ENCODE data around the gene SSR4.

Gene SSR4

DNA sequence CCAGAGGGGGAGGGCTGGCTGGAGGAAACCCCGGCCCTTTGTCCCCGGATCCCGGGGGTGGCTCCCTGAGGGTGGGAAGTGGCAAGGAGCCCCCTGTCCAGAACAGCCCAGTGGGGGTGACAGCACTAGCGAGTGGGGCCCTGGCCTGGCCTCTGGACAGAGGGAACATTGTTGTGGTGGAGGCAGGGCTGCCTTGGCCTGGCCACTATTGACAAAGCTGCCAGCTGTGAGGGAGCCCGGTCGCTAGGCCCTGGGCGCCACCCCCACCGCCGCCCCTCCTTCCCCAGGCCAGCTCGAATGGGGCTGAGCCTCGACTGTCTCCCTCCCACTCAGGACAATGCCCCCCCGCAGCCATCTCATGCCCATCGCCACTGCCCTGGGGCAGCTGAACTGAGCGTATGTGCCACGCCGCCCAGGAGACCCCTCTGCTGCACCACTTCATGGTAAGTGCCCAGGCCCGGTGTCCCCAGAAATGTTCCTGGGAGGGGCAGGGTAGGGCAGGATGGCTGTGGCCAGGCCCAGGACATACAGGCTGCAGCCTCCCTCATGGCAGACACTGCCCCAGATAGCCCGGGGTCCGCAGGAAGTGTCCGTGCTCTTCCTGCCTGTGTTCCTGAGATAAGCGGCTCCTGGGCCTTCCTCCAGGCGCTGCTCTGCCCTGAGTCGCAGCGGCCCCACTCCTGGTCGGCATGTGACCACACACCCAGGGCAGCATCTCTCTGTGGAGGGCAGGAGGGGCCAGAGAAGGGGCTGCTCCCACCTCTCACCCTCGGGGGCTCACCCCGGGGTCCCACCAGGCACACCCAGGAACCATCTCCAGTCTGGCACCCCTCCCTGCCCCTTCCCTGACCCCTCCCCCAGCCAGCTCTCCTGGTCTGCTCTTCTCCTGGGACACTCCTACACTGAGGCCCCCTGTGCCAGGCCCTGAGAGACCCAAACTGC, 29.1 kb upstream of the SSR4 start:
- Histone ChIP-seq H3K4me3 (ENCODE audit: control insufficient read depth in 1 of 7, extremely low read depth in 1 of 7, insufficient read depth in 4 of 7, low read depth in 2 of 7, low read length in 6 of 7) (peak overlapping the region in 1 of 7 experiments; percentile 33), H3K9me3 (ENCODE audit: control extremely low read depth in 1 of 5, control insufficient read depth in 4 of 5, insufficient read depth in 2 of 5, low read depth in 1 of 5, low read length in 4 of 5) (no peaks in the 10 kb centered on the region), H3K27ac (ENCODE audit: insufficient read depth in 1 of 2, low read depth in 1 of 2, low read length in 2 of 2, poor library complexity in 1 of 2, severe bottlenecking in 2 of 2) (peak overlapping the region in 1 of 2 experiments; percentile 58), H3K36me3 (ENCODE audit: control insufficient read depth in 4 of 4, insufficient read depth in 4 of 4, low read length in 3 of 4) (no peaks in the 10 kb centered on the region), H3K27me3 (replicated peaks in 2 of 5; ENCODE audit: control insufficient read depth in 4 of 5, insufficient read depth in 5 of 5, low read length in 4 of 5) (peaks cover 0 to 3% (median 0%) of the 10 kb centered on the region in 5 experiments), H3K4me1 (ENCODE audit: control extremely low read depth in 1 of 4, control insufficient read depth in 4 of 4, insufficient read depth in 4 of 4, low read length in 3 of 4) (peaks cover 0 to 33% (median 25%) of the 10 kb centered on the region in 4 experiments)
- POLR2A ChIA-PET, result no interaction called here
- CTCF ChIA-PET, result interaction anchor here (0.9 to 1.9 kb wide), 3 partner anchors 141 to 187 kb away, joined by 3 to 4 read pairs (median 3); no protein-coding TSS in a partner anchor
- WGBS (ENCODE audit: insufficient coverage), result 68% methylated on average over 27 of the region's 27 CpGs
- no peak for DNase-seq

- no peaks in the 10 kb centered on the region for H3K36me3 ChIP-seq (ENCODE audit: control insufficient read depth in 4 of 4, insufficient read depth in 4 of 4, low read length in 3 of 4)
- H3K4me3 ChIP-seq (ENCODE audit: control insufficient read depth in 1 of 7, extremely low read depth in 1 of 7, insufficient read depth in 4 of 7, low read depth in 2 of 7, low read length in 6 of 7), result peak overlapping the region in 1 of 7 experiments; percentile 33
- peaks cover 0 to 3% (median 0%) of the 10 kb centered on the region in 5 experiments for H3K27me3 ChIP-seq (replicated peaks in 2 of 5; ENCODE audit: control insufficient read depth in 4 of 5, insufficient read depth in 5 of 5, low read length in 4 of 5)
- WGBS (ENCODE audit: insufficient coverage), result 55% methylated on average over 12 of the region's 21 CpGs
- POLR2A ChIA-PET, result no interaction called here
- peak overlapping the region in 1 of 2 experiments; percentile 58 for H3K27ac ChIP-seq (ENCODE audit: insufficient read depth in 1 of 2, low read depth in 1 of 2, low read length in 2 of 2, poor library complexity in 1 of 2, severe bottlenecking in 2 of 2)
- DNase-seq, result peak; percentile 50 to 84 (median 77)
- CTCF ChIA-PET, result interaction anchor here (0.9 to 1.9 kb wide), 5 partner anchors 12 to 186 kb away, joined by 3 to 5 read pairs (median 3); no protein-coding TSS in a partner anchor
- H3K4me1 ChIP-seq (ENCODE audit: control extremely low read depth in 1 of 4, control insufficient read depth in 4 of 4, insufficient read depth in 4 of 4, low read length in 3 of 4), result peaks cover 0 to 33% (median 25%) of the 10 kb centered on the region in 4 experiments
- H3K9me3 ChIP-seq (ENCODE audit: control extremely low read depth in 1 of 5, control insufficient read depth in 4 of 5, insufficient read depth in 2 of 5, low read depth in 1 of 5, low read length in 4 of 5), result no peaks in the 10 kb centered on the region
These were observed 28.2 kb upstream of the SSR4 start for GRCh38 chrX:153766098-153766817.

- Histone ChIP-seq H3K27ac (ENCODE audit: insufficient read depth in 1 of 2, low read depth in 1 of 2, low read length in 2 of 2, poor library complexity in 1 of 2, severe bottlenecking in 2 of 2) (no peak overlapping the region), H3K36me3 (ENCODE audit: control insufficient read depth in 4 of 4, insufficient read depth in 4 of 4, low read length in 3 of 4) (no peaks in the 10 kb centered on the region), H3K9me3 (ENCODE audit: control extremely low read depth in 1 of 5, control insufficient read depth in 4 of 5, insufficient read depth in 2 of 5, low read depth in 1 of 5, low read length in 4 of 5) (no peaks in the 10 kb centered on the region), H3K4me1 (ENCODE audit: control extremely low read depth in 1 of 4, control insufficient read depth in 4 of 4, insufficient read depth in 4 of 4, low read length in 3 of 4) (peaks cover 0 to 33% (median 25%) of the 10 kb centered on the region in 4 experiments), H3K4me3 (ENCODE audit: control insufficient read depth in 1 of 7, extremely low read depth in 1 of 7, insufficient read depth in 4 of 7, low read depth in 2 of 7, low read length in 6 of 7) (no peak overlapping the region), H3K27me3 (replicated peaks in 2 of 5; ENCODE audit: control insufficient read depth in 4 of 5, insufficient read depth in 5 of 5, low read length in 4 of 5) (no peaks in the 10 kb centered on the region)
- 87% methylated on average over 55 of the region's 56 CpGs for WGBS (ENCODE audit: insufficient coverage)
- CTCF ChIA-PET, result interaction anchor here (0.9 to 1.8 kb wide), 4 partner anchors 11 to 156 kb away, joined by 3 to 5 read pairs (median 3); no protein-coding TSS in a partner anchor
- POLR2A ChIA-PET, result no interaction called here
- DNase-seq, result no peak
These were observed 27.4 kb upstream of the SSR4 start for GRCh38 chrX:153766871-153767673.

GRCh38 chrX:153767674-153768055, 26.8 kb upstream of the SSR4 start:
- POLR2A ChIA-PET, result interaction anchor here (0.5 kb wide), 1 partner anchor 8 kb away, joined by 3 read pairs; no protein-coding TSS in a partner anchor
- Histone ChIP-seq H3K27ac (ENCODE audit: insufficient read depth in 1 of 2, low read depth in 1 of 2, low read length in 2 of 2, poor library complexity in 1 of 2, severe bottlenecking in 2 of 2) (no peak overlapping the region), H3K36me3 (ENCODE audit: control insufficient read depth in 4 of 4, insufficient read depth in 4 of 4, low read length in 3 of 4) (no peaks in the 10 kb centered on the region), H3K4me1 (ENCODE audit: control extremely low read depth in 1 of 4, control insufficient read depth in 4 of 4, insufficient read depth in 4 of 4, low read length in 3 of 4) (peaks cover 0 to 33% (median 25%) of the 10 kb centered on the region in 4 experiments), H3K9me3 (ENCODE audit: control extremely low read depth in 1 of 5, control insufficient read depth in 4 of 5, insufficient read depth in 2 of 5, low read depth in 1 of 5, low read length in 4 of 5) (no peaks in the 10 kb centered on the region), H3K4me3 (ENCODE audit: control insufficient read depth in 1 of 7, extremely low read depth in 1 of 7, insufficient read depth in 4 of 7, low read depth in 2 of 7, low read length in 6 of 7) (no peak overlapping the region), H3K27me3 (replicated peaks in 2 of 5; ENCODE audit: control insufficient read depth in 4 of 5, insufficient read depth in 5 of 5, low read length in 4 of 5) (no peaks in the 10 kb centered on the region)
- DNase-seq, result no peak
- CTCF ChIA-PET, result interaction anchor here (1.0 to 1.1 kb wide), 3 partner anchors 11 to 12 kb away, joined by 3 to 4 read pairs (median 3); no protein-coding TSS in a partner anchor
- 95% methylated on average over 18 of the region's 20 CpGs for WGBS (ENCODE audit: insufficient coverage)

DNA sequence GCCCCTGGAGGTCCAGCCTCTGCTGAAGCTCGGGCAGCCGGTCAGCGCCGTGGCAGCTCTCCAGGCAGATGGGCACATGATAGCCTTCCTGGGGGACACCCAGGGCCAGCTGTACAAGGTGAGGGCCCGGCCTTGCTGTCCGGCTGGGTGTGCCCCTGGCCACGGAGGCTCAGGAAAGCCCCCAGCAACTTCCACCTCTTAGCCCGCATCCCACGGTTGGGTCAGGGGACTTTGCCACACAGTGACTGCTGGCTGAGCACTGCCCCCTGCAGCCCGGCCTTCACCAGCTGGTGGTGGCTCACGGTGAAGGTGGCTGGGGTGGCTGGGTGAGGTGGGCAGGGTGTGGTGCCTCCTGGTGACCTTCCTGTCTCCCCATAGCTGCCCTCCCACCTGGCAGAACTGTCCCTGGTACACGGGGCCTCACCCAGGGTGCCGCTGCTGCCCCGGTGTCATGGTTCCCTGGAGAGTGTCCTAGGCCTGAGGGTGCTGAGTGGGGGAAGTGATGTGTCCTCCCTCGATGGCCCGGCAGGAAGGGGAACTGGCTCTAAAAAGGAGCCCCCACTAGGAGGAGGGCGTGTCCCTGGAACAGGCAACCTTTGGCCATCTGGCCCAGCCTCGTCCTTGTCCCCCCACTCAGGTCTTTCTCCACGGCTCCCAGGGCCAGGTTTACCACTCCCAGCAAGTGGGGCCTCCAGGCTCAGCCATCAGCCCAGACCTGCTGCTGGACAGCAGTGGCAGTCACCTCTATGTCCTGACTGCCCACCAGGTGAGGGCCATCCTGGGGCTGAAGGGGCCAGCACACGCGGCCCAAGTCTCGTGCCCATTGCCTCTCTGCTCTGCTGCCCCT, 25.9 kb upstream of the SSR4 start:
- H3K4me1 ChIP-seq (ENCODE audit: control extremely low read depth in 1 of 4, control insufficient read depth in 4 of 4, insufficient read depth in 4 of 4, low read length in 3 of 4), result peaks cover 0 to 33% (median 25%) of the 10 kb centered on the region in 4 experiments
- H3K4me3 ChIP-seq (ENCODE audit: control insufficient read depth in 1 of 7, extremely low read depth in 1 of 7, insufficient read depth in 4 of 7, low read depth in 2 of 7, low read length in 6 of 7), result no peak overlapping the region
- H3K27me3 ChIP-seq (replicated peaks in 2 of 5; ENCODE audit: control insufficient read depth in 4 of 5, insufficient read depth in 5 of 5, low read length in 4 of 5), result no peaks in the 10 kb centered on the region
- H3K36me3 ChIP-seq (ENCODE audit: control insufficient read depth in 4 of 4, insufficient read depth in 4 of 4, low read length in 3 of 4), result no peaks in the 10 kb centered on the region
- H3K27ac ChIP-seq (ENCODE audit: insufficient read depth in 1 of 2, low read depth in 1 of 2, low read length in 2 of 2, poor library complexity in 1 of 2, severe bottlenecking in 2 of 2), result no peak overlapping the region
- peak in 1 of 3 donors; percentile 11 for DNase-seq
- ChIA-PET CTCF (interaction anchor here (1.0 to 1.1 kb wide), 3 partner anchors 10 to 19 kb away, joined by 3 to 4 read pairs (median 3); no protein-coding TSS in a partner anchor), POLR2A (no interaction called here)
- H3K9me3 ChIP-seq (ENCODE audit: control extremely low read depth in 1 of 5, control insufficient read depth in 4 of 5, insufficient read depth in 2 of 5, low read depth in 1 of 5, low read length in 4 of 5), result no peaks in the 10 kb centered on the region
- 78% methylated on average over 19 of the region's 22 CpGs for WGBS (ENCODE audit: insufficient coverage)

All from common myeloid progenitor, CD34-positive (primary cell).